ENCODE results near the gene CDK5RAP1.

CDK5RAP1 gene

GRCh38 chr20:33339515-33340058 lies 61.7 kb downstream of the CDK5RAP1 start:
- DNase-seq (ENCODE audit: low read depth) = no peak
- no peak for TF ChIP-seq CTCF (IDR thresholded peaks at IDR 0.05; ENCODE audit: low read length, missing control alignments)
- H3K4me3 ChIP-seq (replicated peaks; ENCODE audit: low read depth, low read length) = no peak overlapping the region

- no peak overlapping the region for H3K4me3 ChIP-seq (replicated peaks; ENCODE audit: low read depth, low read length)
- no peak for TF ChIP-seq CTCF (IDR thresholded peaks at IDR 0.05; ENCODE audit: low read length, missing control alignments)
- DNase-seq (ENCODE audit: low read depth) = no peak
These were observed 62.7 kb downstream of the CDK5RAP1 start for GRCh38 chr20:33338467-33339258.

GRCh38 chr20:33337531-33338165 lies 63.7 kb downstream of the CDK5RAP1 start:
- no peak for TF ChIP-seq CTCF (IDR thresholded peaks at IDR 0.05; ENCODE audit: low read length, missing control alignments)
- DNase-seq (ENCODE audit: low read depth) = no peak
- no peak overlapping the region for H3K4me3 ChIP-seq (replicated peaks; ENCODE audit: low read depth, low read length)

GRCh38 chr20:33337119-33337518 lies 64.2 kb downstream of the CDK5RAP1 start:
- no peak overlapping the region for H3K4me3 ChIP-seq (replicated peaks; ENCODE audit: low read depth, low read length)
- TF ChIP-seq CTCF (IDR thresholded peaks at IDR 0.05; ENCODE audit: low read length, missing control alignments) = no peak
- no peak for DNase-seq (ENCODE audit: low read depth)

- no peak for DNase-seq (ENCODE audit: low read depth)
- H3K4me3 ChIP-seq (replicated peaks; ENCODE audit: low read depth, low read length) = no peak overlapping the region
- TF ChIP-seq CTCF (IDR thresholded peaks at IDR 0.05; ENCODE audit: low read length, missing control alignments) = no peak
These were observed 64.9 kb downstream of the CDK5RAP1 start for GRCh38 chr20:33336375-33336774.

GRCh38 chr20:33334111-33334510 lies 67.2 kb downstream of the CDK5RAP1 start:
- H3K4me3 ChIP-seq (replicated peaks; ENCODE audit: low read depth, low read length) = no peak overlapping the region
- DNase-seq (ENCODE audit: low read depth) = no peak
- no peak for TF ChIP-seq CTCF (IDR thresholded peaks at IDR 0.05; ENCODE audit: low read length, missing control alignments)
